Measurements from ENCODE around the gene AIP.

The AIP gene

DNA sequence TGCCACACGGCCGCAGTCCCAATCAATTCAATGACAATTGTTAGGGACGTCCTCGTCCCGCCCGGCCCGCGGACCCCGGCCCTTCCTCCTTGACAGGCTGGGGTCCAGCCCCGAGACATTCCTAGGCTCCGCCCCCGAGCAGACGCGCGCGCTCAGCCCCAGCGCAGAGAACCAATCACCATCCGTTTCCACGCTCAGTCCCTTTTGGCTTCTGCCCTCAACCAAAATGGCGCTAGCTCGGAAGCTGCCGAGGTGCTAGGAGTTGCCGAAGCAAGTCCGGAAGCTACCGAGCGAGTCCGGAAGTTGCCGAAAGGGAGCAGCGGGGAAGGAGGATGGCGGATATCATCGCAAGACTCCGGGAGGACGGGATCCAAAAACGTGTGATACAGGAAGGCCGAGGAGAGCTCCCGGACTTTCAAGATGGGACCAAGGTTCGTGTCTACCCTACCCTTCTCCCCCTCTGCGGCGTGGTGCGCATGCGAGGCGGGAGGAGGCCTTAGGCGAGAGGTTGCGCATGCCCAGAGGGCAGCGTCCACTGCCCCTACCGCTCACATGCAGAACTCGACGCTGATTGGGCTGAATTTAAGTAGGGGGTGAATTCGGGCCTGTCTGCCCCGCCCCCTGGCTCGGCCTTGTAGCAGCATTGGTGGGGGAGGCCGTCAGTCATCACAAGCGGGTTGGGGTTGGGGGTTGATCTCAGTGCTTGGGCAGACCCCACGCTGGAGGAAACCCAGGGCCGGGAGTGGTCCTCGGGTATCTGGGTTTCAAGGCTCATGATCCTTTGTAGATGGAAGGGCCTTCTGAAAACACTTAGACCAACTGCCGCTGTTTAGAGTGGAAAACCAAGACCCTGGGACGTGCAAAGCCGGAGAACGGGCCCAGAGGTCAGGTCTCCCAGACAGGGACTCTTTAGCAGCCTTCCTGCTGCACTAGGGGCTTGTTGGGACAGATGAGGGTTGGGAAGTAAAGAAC, at the start of gene AIP:
Gene AIP (plus strand): TSS at position 200 of the 972 bp plus-strand sequence. CDS start 133 bp downstream, at position 333.
- peak; percentile 95 for FAIRE-seq

DNA sequence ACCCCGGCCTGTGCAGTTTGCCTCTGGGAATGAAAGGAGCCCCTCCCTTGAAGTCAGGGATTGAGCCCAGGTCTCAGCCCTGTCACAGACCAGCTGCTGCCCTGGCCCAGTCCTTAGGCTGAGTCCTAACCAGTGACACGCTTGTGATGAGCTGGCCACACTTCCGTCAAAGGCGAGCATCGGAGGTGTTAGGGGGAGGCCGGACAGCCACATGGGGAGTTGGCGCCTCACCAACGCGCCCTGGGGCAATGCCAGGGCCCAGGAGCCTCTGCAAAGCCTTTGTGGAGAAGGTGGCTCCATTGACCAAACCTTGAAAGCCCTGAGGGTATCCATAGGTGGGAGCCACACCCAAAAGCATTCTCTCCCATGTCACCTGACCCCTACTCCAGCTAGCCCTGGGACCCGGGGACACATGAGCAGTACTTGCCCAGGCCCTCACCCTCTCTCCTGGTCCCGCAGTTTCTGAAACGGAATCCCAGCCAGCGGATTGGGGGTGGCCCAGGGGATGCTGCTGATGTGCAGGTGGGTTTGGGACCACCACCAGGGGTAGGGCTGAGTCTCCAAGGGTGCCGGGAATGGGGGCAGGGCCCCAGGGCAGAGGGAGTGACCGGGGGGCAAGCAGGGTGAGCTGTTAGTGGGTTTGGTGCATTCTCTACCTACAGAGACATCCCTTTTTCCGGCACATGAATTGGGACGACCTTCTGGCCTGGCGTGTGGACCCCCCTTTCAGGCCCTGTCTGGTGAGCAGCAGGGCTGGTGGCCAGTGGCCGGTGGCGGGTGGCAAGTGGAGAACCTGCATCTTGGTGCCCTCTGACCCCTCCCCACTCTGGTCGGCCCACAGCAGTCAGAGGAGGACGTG, 49.1 kb upstream of the AIP start:
- FAIRE-seq (no peak), DNase-seq (ENCODE audit: insufficient read length, low spot score) (no peak)

More for the DNA sequence above, at the start of gene AIP:
- DNase-seq (ENCODE audit: insufficient read length, low spot score) = peak; percentile 92

DNA sequence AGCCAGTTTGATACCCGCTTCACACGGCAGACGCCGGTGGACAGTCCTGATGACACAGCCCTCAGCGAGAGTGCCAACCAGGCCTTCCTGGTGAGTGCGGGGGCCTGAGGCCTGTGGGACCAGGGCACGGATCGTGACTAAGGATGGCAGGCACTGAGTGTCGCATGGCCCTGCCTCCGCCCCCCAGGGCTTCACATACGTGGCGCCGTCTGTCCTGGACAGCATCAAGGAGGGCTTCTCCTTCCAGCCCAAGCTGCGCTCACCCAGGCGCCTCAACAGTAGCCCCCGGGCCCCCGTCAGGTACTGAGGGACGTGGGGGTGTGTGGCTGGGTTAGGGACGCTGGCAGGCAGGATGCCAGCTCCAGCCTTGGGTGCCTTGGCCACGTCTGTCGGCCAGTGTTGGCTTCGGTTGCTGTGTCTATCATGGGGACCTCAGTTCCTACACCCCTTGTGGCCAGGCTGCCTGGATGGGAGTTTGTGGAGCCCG, 48.4 kb upstream of the AIP start:
- DNase-seq (ENCODE audit: insufficient read length, low spot score) (no peak), FAIRE-seq (peak; percentile 11)

DNA sequence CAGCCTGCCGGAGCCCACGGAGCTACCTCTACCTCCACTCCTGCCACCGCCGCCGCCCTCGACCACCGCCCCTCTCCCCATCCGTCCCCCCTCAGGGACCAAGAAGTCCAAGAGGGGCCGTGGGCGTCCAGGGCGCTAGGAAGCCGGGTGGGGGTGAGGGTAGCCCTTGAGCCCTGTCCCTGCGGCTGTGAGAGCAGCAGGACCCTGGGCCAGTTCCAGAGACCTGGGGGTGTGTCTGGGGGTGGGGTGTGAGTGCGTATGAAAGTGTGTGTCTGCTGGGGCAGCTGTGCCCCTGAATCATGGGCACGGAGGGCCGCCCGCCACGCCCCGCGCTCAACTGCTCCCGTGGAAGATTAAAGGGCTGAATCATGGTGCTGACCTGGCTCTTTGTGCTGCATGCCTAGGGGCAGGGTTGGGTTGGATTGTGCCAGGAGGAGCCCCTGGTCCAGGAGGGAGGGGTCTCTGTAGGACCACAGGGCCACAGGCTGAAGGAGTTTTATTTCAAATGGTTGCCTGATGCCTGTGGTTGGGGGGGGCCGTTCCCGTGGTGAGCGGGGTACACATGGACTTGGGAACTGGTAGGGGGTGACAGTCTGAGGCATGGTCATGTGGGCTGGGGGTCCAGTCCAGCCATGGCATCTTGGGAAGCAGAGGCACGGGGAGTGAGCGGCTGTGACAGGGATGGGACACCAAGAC, 47.6 kb upstream of the AIP start:
- FAIRE-seq (peak; percentile 40), DNase-seq (ENCODE audit: insufficient read length, low spot score) (no peak)

DNA sequence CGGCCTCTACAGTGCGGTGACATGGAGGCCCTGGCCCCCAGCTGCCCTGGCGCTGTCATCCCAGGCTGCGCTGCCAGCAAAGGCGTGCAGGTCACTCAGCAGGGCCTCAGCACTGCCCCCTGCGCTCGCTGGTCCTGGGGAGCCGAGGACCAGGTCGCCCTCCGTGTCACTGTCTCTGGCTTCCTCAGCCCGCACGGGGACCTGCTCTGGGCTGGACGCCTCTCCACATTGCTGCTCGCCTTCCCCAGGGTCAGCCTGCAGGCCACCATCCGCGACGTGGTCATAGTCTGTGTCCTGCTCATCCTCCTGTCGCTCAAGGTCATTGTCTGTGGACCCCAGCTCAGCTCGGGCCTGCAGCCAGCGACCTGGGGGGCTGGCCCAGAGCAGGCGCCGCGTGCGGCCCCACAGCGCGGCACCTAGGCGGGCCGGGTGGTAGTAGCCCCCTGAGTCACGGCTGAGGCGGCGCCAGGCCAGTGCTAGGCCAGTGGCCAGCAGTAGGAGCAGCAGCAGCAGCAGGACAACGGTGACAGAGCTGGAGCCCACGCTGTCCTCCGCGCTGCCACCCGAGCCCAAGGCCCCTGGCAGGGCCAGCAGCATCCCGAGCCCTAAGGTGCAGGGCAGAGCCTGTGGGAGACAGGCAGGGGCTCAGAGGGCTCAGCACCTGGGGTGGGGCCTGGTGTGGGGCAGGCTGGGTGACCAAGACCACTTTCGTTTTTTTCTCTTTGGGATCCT, 46.9 kb upstream of the AIP start:
- DNase-seq (ENCODE audit: insufficient read length, low spot score) (no peak), FAIRE-seq (no peak)

DNA sequence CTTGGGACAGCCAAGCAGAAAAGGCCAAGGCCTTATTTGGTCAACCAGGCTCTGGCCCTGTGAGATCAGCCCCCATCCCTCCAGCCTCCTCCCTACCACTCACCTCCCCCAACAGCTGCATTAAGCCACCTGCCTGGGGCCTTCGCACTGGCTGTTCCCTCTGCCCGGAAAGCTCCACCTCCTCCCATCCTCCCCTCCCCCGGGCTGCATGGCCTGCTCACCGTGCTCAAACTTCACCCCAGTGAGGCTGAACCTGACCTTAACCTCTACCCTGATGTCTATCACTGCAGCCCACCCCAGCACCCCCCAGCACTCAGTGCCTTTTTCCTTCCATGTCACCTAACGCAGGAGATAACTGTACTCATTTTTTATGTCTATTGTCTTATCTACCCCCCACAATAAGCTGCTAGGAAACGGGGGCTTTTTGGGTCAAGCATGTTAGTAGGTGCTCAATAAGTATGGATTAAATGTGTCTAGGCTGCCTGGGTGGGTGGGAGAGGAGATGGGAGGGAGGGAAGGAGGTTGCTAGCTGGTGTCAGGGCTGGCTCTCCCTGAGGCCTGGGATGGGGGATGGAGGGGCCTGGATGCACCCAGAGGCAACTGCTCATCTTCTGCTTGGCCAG, 46.3 kb upstream of the AIP start:
- FAIRE-seq (no peak), DNase-seq (ENCODE audit: insufficient read length, low spot score) (peak; percentile 89)

DNA sequence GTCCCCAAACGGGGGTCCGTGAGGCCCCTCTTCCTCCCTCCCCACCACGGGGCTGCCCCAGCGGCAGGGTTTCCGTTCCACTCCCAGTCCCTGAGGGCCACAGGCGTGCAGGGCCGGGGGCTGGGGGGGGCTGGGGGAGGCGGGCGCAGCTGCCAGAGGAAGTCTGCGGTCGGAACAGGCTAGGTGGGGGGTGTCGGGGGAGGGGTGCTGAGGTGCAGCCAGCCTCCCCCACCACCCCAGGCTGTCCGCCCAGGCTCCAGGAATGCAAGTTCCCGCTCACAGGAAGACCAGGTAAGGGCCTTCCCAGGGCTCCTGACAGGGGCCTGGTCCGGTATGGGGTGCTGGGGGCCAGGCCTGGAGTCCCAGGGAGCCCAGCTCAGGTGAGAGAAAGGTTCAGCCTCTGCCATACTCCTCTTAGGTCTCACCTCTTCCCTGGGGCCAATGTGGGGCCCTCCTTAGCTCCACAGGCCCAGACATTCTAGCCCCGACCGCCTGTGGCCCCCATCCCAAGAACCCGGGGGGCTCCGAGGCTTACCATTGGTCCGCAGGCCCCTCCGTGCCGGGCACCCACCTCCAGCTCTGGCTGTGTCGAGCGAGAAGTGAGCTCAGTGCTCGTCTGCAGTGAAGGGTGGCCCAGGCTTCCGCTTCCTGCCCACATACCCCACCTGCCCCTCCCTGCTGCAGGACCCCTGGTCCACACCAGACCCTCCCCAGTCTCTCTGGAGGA, 45.6 kb upstream of the AIP start, which contains the start of gene PTPRCAP:
Gene PTPRCAP (minus strand): TSS at position 601 of the 727 bp plus-strand sequence. CDS start 63 bp downstream, at position 538.
- FAIRE-seq (peak; percentile 93), DNase-seq (ENCODE audit: insufficient read length, low spot score) (peak; percentile 80)

DNA sequence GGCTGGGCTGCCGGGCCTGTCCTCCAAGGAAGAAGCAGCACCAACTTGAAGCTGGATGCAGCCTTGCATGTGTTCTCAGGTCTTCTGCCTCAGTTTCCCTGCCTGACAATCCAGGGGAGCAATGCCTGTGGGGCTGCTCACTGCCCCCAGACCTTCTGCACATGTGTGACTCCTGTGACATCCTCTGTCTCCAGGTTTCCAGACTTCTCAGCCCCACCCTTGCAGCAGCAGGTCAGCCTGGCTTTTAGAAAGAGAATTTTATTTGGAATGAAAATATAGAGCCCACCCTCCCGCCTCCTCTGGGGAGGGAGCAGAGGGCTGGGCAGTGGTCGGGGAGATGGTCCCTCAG, 45.0 kb upstream of the AIP start:
- DNase-seq (ENCODE audit: insufficient read length, low spot score) (no peak), FAIRE-seq (no peak)

DNA sequence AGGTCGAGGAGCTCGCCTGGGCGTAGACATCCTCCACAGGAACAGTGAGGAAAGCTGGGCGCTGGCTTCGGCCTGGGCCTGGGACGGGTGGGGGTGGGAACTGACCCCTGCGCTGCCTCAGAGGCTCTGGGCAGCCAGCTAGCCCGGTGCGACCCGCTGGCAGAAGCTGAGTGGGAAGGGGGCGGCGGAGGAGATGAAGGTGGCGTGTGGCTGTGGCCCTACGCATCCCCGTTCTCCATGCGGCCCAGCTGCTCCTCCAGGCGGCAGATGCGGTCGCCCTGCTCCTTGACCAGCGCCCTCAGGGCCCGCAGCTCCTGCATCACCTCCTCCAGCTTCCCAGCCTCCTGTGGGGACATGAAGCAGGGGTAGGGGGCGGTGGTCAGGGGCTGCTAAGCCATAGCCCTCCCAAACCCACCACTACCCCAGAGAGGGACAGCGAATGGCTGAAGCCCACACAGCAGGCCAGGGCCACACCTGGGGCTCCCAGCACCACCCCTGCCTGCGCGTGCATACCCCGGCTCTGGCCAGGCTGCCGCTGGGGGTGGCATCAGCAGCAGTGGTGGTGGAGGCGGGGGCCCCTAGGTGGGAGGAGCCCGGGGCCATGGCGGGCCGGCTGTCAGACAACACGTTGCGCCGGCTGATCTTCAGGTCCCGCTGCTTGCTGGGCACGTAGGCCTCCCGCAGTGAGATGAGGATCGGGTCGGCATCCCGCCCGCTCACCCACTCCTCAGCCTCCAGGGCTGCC, 44.5 kb upstream of the AIP start:
- FAIRE-seq (no peak), DNase-seq (ENCODE audit: insufficient read length, low spot score) (no peak)

DNA sequence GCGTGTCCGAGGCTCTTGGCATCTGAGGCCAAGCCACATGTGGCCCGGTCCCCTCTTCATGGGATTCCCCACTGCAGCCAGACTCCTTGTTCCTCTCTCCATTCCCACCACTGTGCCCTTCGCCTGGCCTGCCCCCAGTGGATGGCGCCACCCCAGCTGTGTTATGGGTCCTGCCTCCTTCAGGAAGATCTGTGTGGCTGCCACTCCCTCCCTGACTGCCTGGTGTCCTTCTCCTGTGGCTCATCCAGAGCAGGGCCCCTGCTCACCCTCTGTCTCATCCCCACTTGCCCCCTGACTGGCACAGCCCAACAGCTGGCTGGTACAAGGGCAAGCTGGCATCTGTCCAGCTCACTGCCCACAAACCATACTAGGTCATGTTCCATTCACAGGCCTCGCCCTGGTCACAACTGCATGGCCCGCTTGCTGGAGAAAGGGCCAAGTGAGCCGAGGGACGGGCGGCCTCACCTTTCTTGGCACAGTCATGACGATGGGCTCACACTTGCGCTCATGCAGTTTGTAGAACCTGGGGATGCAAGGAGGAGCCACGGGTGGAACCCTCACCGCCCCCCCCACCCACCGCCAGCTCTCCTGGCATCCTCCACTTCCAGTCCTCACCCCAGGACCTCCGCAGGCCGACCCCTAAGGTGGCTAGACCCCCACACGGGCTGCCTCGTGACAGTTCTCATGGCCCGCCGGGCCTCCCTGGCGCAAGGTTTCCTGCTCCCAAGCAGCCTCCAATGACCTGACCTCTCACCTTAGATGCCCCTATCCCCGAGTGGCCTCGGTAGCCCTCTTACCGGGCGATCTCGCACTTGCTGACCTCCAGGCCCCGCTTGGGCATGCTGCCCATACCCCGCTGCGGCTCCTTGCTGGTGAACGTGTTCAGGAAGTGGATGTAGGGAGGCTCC, 43.3 kb upstream of the AIP start:
- no peak for FAIRE-seq
- DNase-seq (ENCODE audit: insufficient read length, low spot score) = no peak

DNA sequence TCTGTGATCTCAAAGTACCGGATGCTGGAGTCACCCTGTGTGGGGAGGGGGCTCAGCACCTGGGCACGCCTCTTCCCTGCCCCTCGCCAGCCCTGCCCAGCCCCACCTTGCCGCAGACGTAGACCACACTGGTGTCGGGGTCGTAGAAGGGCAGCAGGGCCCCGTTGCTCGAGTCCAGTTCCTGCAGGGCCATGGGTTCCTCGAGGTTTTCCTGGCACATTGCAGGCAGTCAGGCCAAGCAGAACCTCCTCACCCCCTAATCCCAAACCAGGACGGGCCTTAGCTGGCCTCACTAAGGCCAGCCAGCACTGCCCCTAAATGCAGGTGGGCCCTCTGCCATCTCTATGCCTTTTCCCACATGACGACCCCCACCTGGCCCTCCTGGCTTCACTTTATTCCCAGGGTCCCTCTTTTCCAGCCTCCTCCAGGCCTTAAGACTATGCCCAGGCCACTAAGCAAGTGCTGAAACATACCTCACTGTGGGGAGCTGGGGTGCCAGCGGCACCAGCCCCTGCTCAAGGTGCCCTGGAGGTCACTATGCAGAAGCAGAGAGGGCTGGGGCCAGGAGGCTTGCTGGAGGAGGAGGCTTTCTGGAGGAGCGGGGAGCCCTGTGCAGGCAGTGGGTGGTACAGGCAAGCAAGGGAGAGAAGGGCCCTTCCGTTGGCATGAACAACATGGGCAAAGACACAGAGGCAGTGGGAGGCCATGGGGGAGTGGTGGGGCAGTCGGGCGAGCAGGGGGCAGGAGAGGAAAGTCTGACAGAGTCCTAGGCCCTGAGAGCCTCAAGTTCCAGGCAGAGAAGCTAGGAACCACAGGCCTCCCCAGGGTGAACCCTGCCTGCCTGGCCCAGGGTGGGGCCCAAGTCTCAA, 42.4 kb upstream of the AIP start:
- DNase-seq (ENCODE audit: insufficient read length, low spot score) (no peak), FAIRE-seq (no peak)

DNA sequence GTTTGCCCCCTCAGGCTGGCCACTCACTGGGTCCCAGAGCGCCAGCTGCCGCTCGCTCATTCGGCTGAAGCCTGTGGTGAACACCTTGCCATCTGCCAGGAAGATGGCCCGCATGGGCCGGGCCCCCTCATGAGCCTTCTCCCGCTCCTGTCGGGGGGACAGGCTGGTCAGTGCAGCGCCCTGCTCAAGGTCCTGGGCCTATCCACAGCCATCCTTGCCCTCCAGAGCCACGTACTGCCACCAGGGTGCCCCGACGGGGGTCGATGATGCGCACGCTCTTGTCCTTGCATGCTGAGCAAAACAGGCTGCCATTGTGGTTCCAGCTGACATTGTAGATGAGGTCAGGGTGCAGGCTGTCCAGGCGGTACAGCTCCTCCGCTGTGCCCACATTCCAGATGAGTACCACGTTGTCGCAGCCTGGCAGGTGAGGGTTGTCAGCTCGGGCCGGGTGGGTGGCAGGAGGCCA, 41.7 kb upstream of the AIP start:
- FAIRE-seq (no peak), DNase-seq (ENCODE audit: insufficient read length, low spot score) (no peak)

DNA sequence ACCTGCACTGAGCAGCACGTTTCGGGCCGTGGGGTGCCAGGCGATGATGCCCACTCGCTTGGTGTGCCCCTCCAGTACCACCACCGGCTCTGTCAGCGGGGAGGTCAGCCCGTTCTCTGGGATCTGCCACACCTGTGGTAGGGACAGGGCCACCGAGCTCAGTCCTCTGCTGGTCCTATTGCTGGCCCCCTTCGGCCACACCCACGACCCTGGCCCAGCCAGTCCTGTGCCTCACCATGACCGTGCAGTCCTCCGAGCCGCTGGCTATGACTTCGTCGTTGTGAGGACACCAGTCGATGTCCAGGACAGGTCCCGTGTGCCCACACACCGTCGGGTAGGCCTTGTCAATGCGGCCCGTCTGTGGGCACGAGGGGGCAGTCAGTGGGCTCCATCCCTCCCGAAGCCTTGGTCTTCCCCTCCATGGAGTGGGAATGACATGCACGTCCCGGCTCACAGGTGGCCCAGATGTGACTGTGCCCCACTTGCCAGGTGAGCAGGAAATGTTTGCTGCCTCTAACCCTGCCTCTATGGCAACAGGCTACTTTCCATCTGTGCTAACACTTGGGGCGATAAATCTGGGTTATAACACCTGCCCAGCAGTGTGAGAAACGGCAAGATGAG, 41.0 kb upstream of the AIP start:
- no peak for FAIRE-seq
- no peak for DNase-seq (ENCODE audit: insufficient read length, low spot score)

DNA sequence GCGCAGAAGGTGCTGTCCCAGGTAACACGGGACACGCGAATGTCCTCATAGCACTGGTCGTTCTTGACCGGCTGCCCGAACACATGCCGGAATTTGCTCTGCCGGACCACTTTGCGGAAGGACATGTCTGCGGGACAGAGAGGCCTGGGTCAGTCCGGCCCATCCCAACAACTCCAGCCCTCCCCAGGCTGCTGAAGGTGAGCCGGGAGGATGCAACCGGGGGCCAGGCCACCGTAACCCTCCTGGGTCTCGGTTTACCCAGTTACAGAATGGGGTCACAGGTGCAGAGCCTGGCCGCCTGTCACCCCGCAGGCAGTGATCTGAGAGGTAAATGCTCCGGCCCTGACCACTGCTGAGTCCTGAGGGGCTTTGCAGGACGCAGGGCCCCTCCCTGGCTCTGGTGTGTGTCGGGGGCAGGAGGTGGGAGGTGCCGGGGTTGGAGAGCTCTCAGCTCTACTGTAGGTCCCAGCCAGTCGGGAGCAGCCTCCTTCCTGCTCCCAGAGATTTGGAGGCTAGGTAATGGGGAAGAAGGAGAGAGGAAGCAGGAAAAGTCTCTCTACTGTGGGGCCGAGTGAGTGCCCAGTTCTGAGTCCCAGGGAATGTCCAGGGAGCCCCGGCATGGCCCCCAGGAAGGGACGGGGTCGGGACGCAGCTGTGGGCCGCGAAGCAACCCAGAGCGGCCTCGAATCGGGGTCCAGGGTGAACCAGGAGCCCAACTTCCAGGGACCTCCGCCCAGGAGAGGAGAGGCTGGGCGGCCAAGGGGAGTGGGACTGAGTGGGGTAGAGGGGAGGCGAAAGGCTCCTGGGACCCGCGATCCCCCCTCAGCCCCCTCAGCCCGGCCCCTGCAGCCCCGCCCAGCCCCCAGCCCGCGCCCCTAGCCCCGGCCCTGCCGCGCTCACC, 40.1 kb upstream of the AIP start:
- FAIRE-seq (no peak), DNase-seq (ENCODE audit: insufficient read length, low spot score) (no peak)

DNA sequence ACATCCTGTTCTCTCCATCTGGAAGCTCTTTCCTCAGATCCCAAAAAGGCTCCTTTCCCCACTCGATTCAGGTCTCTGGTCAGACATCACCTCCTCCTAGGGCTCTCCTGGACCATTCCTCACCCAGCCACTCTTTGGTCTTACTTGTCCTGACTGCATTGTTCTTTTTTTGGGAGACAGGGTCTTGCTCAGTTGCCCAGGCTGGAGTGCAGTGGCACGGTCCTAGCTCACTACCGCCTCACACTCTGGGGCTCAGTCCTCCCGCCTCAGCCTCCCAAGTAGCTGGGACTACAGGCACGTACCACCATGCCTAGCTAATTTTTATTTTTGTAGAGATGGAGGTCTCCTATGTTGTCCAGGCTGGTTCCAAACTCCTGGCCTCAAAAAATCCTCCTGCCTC, 37.3 kb upstream of the AIP start:
- no peak for FAIRE-seq

More for the DNA sequence above, 37.3 kb upstream of the AIP start:
- DNase-seq (ENCODE audit: insufficient read length, low spot score) = no peak
